SK-MEL-5 (cell line): ENCODE data around the gene SLC2A13. TPM values are rescaled to one million over a fixed set of nuclear protein-coding genes. Genes with fewer than 3 reads are reported as not detected.
A peak's percentile ranks its signal among the peaks of the same experiment; 100 is the strongest.

Experiments
- DNase-seq: peaks from one replicate; pipeline ENCODE4 v3.0.0-alpha.2; 2016; ENCODE audit warnings: low read depth, low spot score
- in situ Hi-C: cut with HindIII; loops from 2 replicates; pipeline ENCODE4 v1.10.0; 2016; ENCODE audit warnings: low sequenced_read_pairs, high pct_unique_total_duplicates, low pct_unique_long_range_greater_than_20kb
- total RNA-seq: library from RNA; depleted of rRNA; stranded (reverse); fragments of >200 nt; shearing (Covaris generic); gene quantifications from 2 replicates; pipeline ENCODE4 v1.2.3, GENCODE V29; 2014

The SLC2A13 gene
- total RNA-seq, 1 experiment from 2014 or later = 51.8 TPM

DNA sequence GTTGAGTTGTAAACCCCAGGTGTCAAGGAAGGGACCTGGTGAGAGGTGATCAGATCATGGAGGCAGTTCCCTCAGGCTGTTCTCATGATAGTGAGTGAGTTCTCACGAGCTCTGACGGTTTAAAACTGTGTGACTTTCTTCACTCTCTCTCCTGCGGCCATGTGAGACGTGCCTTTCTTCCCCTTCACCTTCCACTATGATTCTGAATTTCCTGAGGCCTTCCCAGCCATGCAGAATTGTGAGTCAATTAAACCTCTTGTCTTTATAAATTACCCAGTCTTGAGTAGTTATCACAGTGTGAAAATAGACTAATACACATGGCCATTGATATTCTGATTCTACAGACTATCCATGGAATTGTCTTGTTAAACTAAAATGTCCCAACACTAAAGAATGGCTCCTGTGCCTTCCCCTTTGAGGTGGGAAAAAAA is 85.6 kb downstream of the SLC2A13 start:
- in situ Hi-C loops = loop anchor here (25.0 kb wide), 1 partner anchor 92 kb away; the partner anchor contains the start of gene SLC2A13
- no peak for DNase-seq

DNA sequence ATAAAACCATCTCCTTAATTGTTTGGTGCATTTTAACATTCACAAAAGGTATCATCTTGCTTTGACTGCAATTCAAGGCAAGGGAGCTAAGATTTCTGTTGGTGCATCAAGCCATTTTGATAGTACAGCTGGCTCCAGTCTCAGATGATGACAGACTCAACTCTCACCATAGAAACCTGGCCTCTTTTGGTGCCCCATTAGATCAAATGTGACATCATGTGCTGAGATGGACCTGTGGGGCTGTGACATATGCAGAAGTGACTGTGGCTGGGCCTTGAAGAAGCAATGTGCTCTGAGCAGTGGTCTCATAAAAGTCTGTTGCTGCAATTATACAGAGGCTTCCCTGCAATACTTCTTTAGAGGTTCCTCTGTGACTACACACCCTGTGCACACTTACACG is 88.4 kb downstream of the SLC2A13 start:
- in situ Hi-C loops = loop anchor here (25.0 kb wide), 1 partner anchor 95 kb away; the partner anchor contains the start of gene SLC2A13
- DNase-seq = peak; percentile 37

DNA sequence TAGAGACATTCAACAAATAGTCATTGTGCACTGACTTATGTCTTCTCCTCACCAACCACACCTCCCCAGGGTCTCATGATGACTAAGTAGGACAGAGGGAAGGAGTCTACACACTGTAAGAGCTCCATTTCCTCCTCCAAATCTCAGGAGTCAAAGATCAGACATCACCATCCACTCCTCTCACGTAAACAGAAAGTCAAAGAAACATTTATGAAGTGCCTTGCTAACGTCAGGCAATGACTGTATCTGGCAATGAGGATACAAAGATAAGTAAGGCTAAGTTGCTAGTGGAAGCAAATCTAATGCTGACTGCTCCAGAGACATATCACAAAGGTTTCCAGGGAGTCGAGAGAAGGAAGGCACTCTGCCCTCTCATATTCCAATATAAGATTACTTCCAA is 88.9 kb downstream of the SLC2A13 start:
- DNase-seq = peak; percentile 99
- in situ Hi-C loops = loop anchor here (25.0 kb wide), 1 partner anchor 95 kb away; the partner anchor contains the start of gene SLC2A13

DNA sequence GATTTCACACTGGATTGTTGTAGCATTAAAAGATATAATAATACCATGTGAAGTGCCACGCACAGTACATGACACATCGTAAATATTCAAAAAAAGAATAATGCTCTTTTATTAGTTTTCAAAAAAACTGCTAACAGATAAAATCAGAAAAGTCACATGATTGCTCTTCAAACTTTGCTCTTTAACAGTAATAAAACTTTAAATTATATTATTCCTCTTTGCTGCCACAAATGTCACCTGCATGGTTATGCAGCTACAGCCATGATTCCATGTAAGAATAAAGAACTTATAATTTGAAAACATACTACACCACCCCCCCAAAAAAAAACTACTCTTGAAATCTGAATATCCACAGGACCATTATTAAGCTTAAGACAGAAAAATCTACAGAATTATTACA is 90.0 kb downstream of the SLC2A13 start:
- in situ Hi-C loops = loop anchor here (25.0 kb wide), 1 partner anchor 96 kb away; the partner anchor contains the start of gene SLC2A13
- no peak for DNase-seq

DNA sequence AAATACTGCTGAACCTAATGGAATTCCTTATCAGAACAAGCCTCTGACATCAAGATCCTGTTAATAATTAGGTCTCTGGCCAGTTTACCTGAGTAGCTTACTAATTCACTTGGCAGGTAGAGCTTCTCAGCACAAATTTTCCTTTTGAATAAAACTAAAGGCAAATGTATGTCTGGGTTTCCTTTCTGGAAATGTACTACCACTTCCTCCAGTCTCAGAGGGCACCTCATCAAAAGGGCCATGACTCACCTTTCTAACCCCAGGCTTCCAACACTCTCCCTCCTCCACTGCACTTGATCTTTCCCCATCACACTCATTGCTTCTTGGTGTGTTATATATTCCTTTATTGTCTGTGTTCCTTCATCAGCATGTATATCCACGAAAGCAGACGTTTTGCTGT is 90.5 kb downstream of the SLC2A13 start:
- in situ Hi-C loops = loop anchor here (25.0 kb wide), 1 partner anchor 97 kb away; the partner anchor contains the start of gene SLC2A13
- peak; percentile 28 for DNase-seq

DNA sequence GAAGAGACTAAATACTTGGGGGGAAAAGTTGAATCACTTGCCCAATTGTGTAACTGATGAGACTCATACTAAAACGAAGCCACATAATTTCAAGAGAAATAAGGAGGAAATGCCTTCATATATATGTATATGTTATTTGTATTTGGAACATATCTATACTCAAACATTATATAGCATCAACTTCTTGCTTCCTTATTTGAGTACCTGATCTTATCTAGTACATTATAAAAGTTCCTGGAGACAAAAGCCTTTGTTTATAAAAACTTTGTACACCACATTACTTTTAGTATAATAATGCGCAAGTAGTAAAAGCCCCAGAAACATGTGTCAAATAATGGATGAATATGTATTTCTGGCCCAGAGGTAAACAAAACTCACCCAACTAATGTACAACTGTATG is 92.0 kb downstream of the SLC2A13 start:
- no peak for DNase-seq
- in situ Hi-C loops = loop anchor here (25.0 kb wide), 1 partner anchor 98 kb away; the partner anchor contains the start of gene SLC2A13

DNA sequence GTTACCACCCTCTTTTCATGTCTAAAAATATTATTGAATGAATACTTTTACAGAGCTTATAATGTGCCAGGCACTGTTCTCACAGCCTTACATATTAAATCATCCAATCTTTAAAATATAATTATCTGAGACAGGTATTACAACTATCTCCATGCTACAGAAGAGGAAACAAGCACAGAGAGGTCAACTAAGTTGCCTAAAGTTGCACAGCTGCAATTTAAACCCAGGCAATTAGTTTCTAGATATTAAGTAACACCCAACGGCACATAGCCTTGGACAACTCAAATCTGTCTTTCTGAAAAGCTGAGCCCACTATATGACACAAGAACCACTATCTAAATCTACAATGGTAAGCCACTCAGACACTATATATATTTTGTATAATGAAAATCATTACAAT is 92.6 kb downstream of the SLC2A13 start:
- no peak for DNase-seq
- in situ Hi-C loops = loop anchor here (25.0 kb wide), 1 partner anchor 99 kb away; the partner anchor contains the start of gene SLC2A13

- in situ Hi-C loops = loop anchor here (25.0 kb wide), 1 partner anchor 100 kb away; the partner anchor contains the start of gene SLC2A13
- DNase-seq = no peak
These were observed 93.2 kb downstream of the SLC2A13 start for GRCh38 chr12:40012711-40013110.

DNA sequence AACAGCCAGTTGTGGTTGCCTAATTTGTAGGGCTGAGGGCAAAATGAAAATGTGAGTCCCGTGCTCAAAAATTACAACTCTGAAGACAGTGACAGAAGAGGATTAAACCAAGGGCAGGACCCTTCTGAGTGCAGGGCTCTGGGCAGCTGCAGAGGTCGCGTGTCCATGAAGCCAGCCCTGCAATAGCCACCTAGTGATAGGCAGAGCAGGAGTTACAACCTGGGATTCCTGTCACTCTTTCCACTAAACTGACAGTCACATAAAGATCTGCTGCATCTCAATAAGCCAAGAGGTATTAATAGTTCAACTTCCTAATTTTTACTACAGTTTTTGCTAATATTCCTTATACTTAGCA is 94.1 kb downstream of the SLC2A13 start:
- no peak for DNase-seq
- in situ Hi-C loops = loop anchor here (25.0 kb wide), 1 partner anchor 101 kb away; the partner anchor contains the start of gene SLC2A13

GRCh38 chr12:40010899-40011774 is 94.7 kb downstream of the SLC2A13 start:
- in situ Hi-C loops = loop anchor here (25.0 kb wide), 1 partner anchor 101 kb away; the partner anchor contains the start of gene SLC2A13

GRCh38 chr12:40002178-40003169 is 103.4 kb downstream of the SLC2A13 start:
- DNase-seq = no peak
- in situ Hi-C loops = loop anchor here (25.0 kb wide), 1 partner anchor 110 kb away; the partner anchor contains the start of gene SLC2A13

More at GRCh38 chr12:40010899-40011774, 94.7 kb downstream of the SLC2A13 start:
- peak; percentile 91 for DNase-seq

GRCh38 chr12:40001406-40001805 is 104.5 kb downstream of the SLC2A13 start:
- in situ Hi-C loops = loop anchor here (25.0 kb wide), 1 partner anchor 111 kb away; the partner anchor contains the start of gene SLC2A13
- no peak for DNase-seq

GRCh38 chr12:40000884-40001283 is 105.0 kb downstream of the SLC2A13 start:
- no peak for DNase-seq
- in situ Hi-C loops = loop anchor here (25.0 kb wide), 1 partner anchor 111 kb away; the partner anchor contains the start of gene SLC2A13

DNA sequence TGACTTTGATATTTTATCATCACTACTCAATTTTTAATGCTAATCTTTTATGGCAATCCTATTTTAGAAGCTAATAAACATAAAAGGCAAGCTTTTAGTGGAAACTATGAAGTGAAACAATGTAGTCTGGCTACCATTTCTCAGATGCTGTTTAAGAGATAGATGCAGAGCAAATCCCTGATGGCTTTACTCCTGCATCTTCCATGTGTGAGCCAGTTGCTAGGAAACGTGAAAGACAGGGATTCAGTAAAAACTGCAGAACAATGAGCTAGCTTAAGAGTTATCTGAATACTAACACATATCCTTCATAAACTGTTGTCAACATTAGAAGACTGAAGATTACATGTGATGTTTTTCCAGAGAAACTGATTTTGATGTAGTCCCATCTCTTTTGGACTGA is 112.6 kb downstream of the SLC2A13 start:
- in situ Hi-C loops = no loop called here

GRCh38 chr12:39990122-39991101 is 115.5 kb downstream of the SLC2A13 start:
- in situ Hi-C loops = no loop called here
- DNase-seq = peak; percentile 69

More for the DNA sequence above, 112.6 kb downstream of the SLC2A13 start:
- no peak for DNase-seq

GRCh38 chr12:39989501-39989900 is 116.4 kb downstream of the SLC2A13 start:
- in situ Hi-C loops = no loop called here
- DNase-seq = no peak
